Chondrocyte (in vitro differentiated cells): Measurements from ENCODE around the gene MTHFD1L. TPM values are rescaled to one million over a fixed set of nuclear protein-coding genes. Genes with fewer than 3 reads are reported as not detected.
"Not testable (repeated sequence)": the region's sequence is repeated elsewhere in the genome, so short reads cannot be mapped to it uniquely, and the experiment has no call there.

ENCODE experiments used
- DNase-seq: peaks from one replicate; pipeline ENCODE4 v3.0.0; 2021; ENCODE audit warnings: mixed read lengths, low spot score
- H3K27ac Mint-ChIP-seq: one replicate; pipeline ENCODE4 v1.8.0; 2021; ENCODE audit warnings: mild to moderate bottlenecking, moderate library complexity, mixed read lengths; ENCODE audit not compliant: unreplicated experiment
- H3K27me3 Mint-ChIP-seq: 2 replicates; pipeline ENCODE4 v1.8.0; 2021; ENCODE audit warnings: low read depth, mixed read lengths
- H3K36me3 Mint-ChIP-seq: 2 replicates; pipeline ENCODE4 v1.8.0; 2021; ENCODE audit warnings: low read depth, mixed read lengths
- H3K4me1 Mint-ChIP-seq: 2 replicates; pipeline ENCODE4 v1.8.0; 2021; ENCODE audit warnings: low read depth, mild to moderate bottlenecking, mixed read lengths
- H3K4me3 Mint-ChIP-seq: one replicate; pipeline ENCODE4 v1.8.0; 2021; ENCODE audit warnings: mild to moderate bottlenecking, moderate library complexity, mixed read lengths; ENCODE audit not compliant: unreplicated experiment
- H3K9me3 Mint-ChIP-seq: 2 replicates; pipeline ENCODE4 v1.8.0; 2021; ENCODE audit warnings: low read depth, mixed read lengths
- total RNA-seq: library from RNA; stranded (reverse); gene quantifications from 3 replicates; pipeline ENCODE4 v1.2.1, GENCODE V29; 2021
- TF ChIP-seq, protein P1 (sequence below): fragments of 200-600 bp; sonication (generic); IDR thresholded peaks from 2 replicates; pipeline ENCODE4 v1.5.0; 2021; ENCODE audit warnings: antibody characterized with exemption, mild to moderate bottlenecking, moderate library complexity

Gene MTHFD1L
- total RNA-seq, 1 donor from 2014 or later, result 93.7 TPM

DNA sequence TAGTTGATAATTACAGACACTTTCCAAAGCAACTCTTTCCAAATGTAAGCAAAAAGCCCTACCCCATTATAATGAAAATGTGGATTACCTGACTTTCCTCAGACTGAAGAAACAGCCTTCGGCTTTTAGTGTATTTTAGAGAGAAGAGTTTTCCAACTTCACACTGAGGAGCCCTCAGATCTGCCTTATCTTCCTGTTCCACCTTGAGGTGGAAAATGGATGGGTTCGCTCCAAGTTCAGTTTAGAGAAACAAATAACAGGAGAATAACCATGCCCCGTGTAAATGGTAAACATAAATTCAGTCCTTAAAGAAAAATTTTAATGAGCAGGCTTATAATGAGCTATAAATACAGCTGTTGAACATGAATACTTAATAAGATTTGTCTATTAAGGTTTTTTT lies 21.1 kb upstream of the MTHFD1L start:
- no peak for DNase-seq
- Mint-ChIP-seq H3K27ac (no peak overlapping the region), H3K36me3 (peaks cover 4% of the 10 kb centered on the region), H3K27me3 (no peaks in the 10 kb centered on the region), H3K4me3 (no peak overlapping the region), H3K4me1 (peaks cover 5% of the 10 kb centered on the region), H3K9me3 (no peaks in the 10 kb centered on the region)
- TF ChIP-seq, protein P1, sequence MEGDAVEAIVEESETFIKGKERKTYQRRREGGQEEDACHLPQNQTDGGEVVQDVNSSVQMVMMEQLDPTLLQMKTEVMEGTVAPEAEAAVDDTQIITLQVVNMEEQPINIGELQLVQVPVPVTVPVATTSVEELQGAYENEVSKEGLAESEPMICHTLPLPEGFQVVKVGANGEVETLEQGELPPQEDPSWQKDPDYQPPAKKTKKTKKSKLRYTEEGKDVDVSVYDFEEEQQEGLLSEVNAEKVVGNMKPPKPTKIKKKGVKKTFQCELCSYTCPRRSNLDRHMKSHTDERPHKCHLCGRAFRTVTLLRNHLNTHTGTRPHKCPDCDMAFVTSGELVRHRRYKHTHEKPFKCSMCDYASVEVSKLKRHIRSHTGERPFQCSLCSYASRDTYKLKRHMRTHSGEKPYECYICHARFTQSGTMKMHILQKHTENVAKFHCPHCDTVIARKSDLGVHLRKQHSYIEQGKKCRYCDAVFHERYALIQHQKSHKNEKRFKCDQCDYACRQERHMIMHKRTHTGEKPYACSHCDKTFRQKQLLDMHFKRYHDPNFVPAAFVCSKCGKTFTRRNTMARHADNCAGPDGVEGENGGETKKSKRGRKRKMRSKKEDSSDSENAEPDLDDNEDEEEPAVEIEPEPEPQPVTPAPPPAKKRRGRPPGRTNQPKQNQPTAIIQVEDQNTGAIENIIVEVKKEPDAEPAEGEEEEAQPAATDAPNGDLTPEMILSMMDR, result no peak

DNA sequence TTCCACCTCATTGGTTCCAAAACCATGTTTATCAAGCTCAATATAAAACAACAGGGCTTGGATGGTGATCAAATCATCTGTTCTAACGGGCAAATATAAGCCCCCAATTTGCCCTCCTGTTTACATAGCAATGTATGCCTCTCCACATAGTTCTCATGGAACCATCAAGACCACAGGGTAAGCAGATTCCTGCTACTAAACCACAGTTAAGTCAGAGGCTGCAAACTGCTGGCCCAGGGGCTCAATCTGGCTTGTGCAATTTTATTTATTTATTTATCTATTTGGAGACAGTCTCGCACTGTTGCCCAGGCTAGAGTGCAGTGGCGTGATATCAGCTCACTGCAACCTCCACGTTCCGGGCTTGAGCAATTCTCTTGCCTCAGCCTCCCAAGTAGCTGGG lies 18.9 kb upstream of the MTHFD1L start:
- Mint-ChIP-seq H3K36me3 (no peaks in the 10 kb centered on the region), H3K27ac (no peak overlapping the region), H3K4me1 (peaks cover 4% of the 10 kb centered on the region), H3K27me3 (no peaks in the 10 kb centered on the region), H3K9me3 (no peaks in the 10 kb centered on the region), H3K4me3 (no peak overlapping the region)
- TF ChIP-seq, protein P1, result no peak
- no peak for DNase-seq

DNA sequence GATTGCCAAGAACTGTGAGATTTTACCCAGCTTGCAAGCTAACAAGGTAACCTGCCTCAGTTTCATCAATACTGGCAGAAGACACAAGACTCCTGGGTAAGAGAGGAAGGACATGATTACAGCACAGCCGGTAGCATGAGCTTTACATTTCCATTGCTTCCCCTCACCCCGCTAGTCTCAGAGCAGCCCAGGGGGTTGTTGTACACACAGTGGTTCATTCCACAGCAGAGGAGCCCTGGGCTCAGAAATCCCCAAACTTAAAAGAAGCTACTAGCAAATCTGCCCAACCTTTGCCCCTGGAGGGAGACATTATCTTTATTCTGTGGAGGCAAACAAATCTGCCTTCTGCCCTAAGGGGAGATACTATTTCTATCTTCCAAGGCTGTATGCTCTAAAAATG lies 17.1 kb upstream of the MTHFD1L start:
- no peak overlapping the region for H3K27ac Mint-ChIP-seq
- H3K27me3 Mint-ChIP-seq, result no peaks in the 10 kb centered on the region
- no peaks in the 10 kb centered on the region for H3K36me3 Mint-ChIP-seq

DNA sequence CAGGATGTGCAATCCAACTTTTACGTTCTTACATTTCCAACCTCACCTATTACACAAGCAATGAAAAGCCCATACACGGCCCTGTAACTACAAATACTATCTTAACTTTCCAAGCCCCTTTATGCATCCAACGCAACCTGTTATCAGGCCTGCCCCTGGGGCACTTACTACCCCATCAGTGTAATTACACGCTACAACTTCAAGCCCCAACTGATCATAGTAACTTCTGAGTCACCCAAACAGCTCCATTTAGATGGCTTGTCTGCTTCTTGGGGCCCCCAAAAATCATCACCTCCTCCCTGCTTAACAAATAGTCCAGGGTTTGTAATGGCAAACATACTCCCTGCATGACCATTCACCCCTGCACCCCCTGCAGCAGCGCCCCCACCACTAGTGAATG lies 11.1 kb upstream of the MTHFD1L start:
- H3K36me3 Mint-ChIP-seq, H3K4me3 Mint-ChIP-seq, H3K9me3 Mint-ChIP-seq, H3K27ac Mint-ChIP-seq, DNase-seq, H3K27me3 Mint-ChIP-seq: not testable (repeated sequence)
- H3K4me1 Mint-ChIP-seq, result peaks cover 54% of the 10 kb centered on the region

More for the DNA sequence above, 17.1 kb upstream of the MTHFD1L start:
- Mint-ChIP-seq H3K4me3 (no peak overlapping the region), H3K9me3 (no peaks in the 10 kb centered on the region), H3K4me1 (peaks cover 1% of the 10 kb centered on the region)
- TF ChIP-seq, protein P1, result no peak
- no peak for DNase-seq

DNA sequence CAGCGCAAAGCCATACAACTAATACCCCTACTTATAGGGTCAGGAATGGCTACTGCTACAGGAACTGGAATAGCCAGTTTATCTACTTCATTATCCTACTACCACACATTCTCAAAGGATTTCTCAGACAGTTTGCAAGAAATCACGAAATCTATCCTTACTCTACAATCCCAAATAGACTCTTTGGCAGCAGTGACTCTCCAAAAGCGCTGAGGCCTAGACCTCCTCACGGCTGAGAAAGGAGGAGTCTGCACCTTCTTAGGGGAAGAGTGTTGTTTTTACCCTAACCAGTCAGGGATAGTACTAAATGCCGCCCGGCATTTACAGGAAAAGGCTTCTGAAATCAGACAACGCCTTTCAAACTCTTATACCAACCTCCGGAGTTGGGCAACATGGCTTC lies 10.3 kb upstream of the MTHFD1L start:
- H3K9me3 Mint-ChIP-seq, H3K36me3 Mint-ChIP-seq, H3K27me3 Mint-ChIP-seq, DNase-seq, H3K27ac Mint-ChIP-seq: not testable (repeated sequence)
- H3K4me3 Mint-ChIP-seq, result peak overlapping the region; percentile 40
- peaks cover 54% of the 10 kb centered on the region for H3K4me1 Mint-ChIP-seq

DNA sequence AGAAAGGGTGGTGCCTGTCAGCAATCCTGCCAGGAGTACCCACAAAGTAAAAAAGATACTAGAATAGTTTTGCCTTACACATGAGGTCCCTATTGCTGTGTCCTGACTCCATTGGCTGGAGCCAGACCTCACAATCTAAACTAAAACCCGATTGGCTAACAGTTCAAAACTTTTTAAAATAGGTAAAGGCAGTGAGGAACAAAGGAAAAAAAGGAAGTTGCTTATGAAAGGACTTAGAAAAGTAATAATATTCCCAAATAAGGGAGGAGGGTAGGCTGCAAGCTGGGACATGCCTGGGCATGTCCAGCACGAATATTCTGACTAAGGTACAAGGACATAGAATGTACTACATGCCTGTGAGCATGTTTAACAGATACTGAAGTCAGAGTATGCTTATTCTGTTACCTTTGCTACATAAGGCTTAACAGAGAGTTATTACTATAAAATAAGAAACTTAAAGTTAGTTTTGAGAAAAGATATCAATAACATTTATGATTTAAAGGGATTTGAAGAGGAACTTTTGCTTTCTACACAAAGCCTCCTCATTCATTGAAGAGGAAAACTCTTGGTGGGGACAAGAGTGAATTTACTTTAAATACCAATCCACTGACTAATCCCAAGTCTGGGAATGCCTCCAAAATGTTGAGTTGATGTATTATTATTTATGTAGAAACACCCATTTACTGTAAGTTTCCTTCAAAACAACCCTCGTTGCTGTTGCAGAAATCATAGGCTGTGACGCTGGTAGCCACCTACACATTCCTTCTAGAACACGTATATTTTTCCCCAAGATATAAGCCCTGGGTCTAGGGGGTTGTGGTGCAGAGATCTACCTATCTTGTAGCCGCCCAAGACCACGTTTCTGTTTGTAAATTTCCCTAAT lies 8.2 kb upstream of the MTHFD1L start:
- no peaks in the 10 kb centered on the region for H3K36me3 Mint-ChIP-seq
- no peak for DNase-seq

More for the DNA sequence above, 8.2 kb upstream of the MTHFD1L start:
- peak overlapping the region; percentile 19 for H3K4me3 Mint-ChIP-seq
- peak overlapping the region; percentile 100 for H3K27ac Mint-ChIP-seq
- peaks cover 54% of the 10 kb centered on the region for H3K4me1 Mint-ChIP-seq
- H3K9me3 Mint-ChIP-seq, result no peaks in the 10 kb centered on the region
- TF ChIP-seq, protein P1, result no peak
- H3K27me3 Mint-ChIP-seq, result no peaks in the 10 kb centered on the region
